ENCODE results near the gene ASPDH. TPM values are rescaled to one million over a fixed set of nuclear protein-coding genes. Genes with fewer than 3 reads are reported as not detected.

Gene ASPDH
- total RNA-seq, 1 experiment from 2014 or later, result not detected

DNA sequence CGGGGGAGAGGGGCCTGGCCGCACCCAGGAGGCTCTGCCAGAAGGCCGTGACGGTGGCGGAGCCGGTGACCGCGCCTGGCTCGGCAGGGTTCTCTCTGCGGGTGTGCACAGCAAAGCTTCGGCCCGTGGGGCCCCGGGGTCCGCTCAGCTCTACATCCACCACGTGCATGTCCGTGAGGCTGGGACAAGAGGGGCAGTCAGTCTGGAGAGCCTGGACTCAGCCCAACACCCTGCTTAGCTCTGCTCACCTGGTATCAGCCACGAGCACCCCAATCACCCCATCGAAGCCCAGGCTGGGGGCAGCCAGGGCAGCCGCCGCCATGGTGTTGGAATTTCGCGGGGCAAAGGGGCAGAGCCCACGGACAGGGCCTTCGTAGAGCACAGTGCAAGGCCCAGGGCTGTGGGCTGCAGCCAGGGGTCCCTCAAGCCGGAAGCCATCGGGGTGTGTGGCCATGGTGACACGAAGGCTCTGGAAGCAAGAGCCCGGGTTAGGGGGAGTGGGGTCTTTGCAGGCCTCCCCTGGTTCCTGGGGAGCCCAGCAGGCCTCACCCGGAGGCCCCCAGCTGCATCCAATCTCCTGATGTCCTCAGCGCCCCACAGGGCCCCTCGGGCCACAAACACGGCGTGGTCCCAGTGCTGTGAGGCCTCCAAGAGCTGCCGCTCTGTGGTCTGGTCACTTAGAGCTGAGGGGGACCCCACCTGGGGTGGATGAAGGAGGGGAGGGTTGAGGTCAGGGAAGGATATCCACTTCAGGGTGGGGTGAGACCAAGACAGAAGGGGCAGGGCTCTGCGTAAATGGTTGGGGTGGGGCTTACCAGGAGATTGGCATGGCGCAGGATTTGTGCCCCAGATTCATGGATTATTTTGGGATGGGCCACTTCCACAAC lies 1.4 kb downstream of the ASPDH start:
- no peaks in the 10 kb centered on the region for H3K27me3 ChIP-seq (ENCODE audit: insufficient read depth, low read length)
- H3K27ac ChIP-seq (ENCODE audit: low read depth, low read length), result peak overlapping the region; percentile 77; the same call in 1 of the 2 replicates
- H2AFZ ChIP-seq (ENCODE audit: low read depth, low read length, poor library complexity, severe bottlenecking), result no peak overlapping the region
- TF ChIP-seq ELF1 (IDR thresholded peaks at IDR 0.05; ENCODE audit: borderline replicate concordance, low read depth), result no peak
- TF ChIP-seq ATF3 (IDR thresholded peaks at IDR 0.05), result no peak
- TF ChIP-seq CEBPB (IDR thresholded peaks at IDR 0.05; ENCODE audit: low read depth), result no peak
- no peak for TF ChIP-seq SP1 (IDR thresholded peaks at IDR 0.05; ENCODE audit: low read depth)
- no peak for TF ChIP-seq SIN3A (IDR thresholded peaks at IDR 0.05; ENCODE audit: low read depth)
- TF ChIP-seq POLR2A (IDR thresholded peaks at IDR 0.05; ENCODE audit: borderline replicate concordance, extremely low read depth, insufficient read depth, insufficient read length), result no peak
- no peak for TF ChIP-seq EZH2 (IDR thresholded peaks at IDR 0.05)
- no peak for TF ChIP-seq REST (IDR thresholded peaks at IDR 0.05; ENCODE audit: low read depth)
- TF ChIP-seq ZNF274 (IDR thresholded peaks at IDR 0.05; ENCODE audit: low read depth, low read length), result no peak
- TF ChIP-seq FOSL1 (IDR thresholded peaks at IDR 0.05; ENCODE audit: low read depth), result no peak
- no peak; the same call in 1 of the 2 replicates for TF ChIP-seq POLR2AphosphoS5 (IDR thresholded peaks at IDR 0.05; ENCODE audit: low read depth, low read length)
- no peak for TF ChIP-seq SRF (IDR thresholded peaks at IDR 0.05; ENCODE audit: low read depth)
- no peak for TF ChIP-seq EGR1 (IDR thresholded peaks at IDR 0.05; ENCODE audit: low read depth)
- TF ChIP-seq, protein P1, sequence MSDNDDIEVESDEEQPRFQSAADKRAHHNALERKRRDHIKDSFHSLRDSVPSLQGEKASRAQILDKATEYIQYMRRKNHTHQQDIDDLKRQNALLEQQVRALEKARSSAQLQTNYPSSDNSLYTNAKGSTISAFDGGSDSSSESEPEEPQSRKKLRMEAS (IDR thresholded peaks at IDR 0.05), result no peak
- H3K36me3 ChIP-seq (ENCODE audit: control insufficient read depth in 1 of 2, insufficient read depth in 2 of 2, low read length in 2 of 2), result no peaks in the 10 kb centered on the region
- BruUV-seq (replicated peaks), result no TSS peak
- RAD21 ChIA-PET (ENCODE audit: low non-redundant PET in 1 of 2, low total read pairs in 2 of 2, uncharacterized antibody in 2 of 2, unreplicated experiment in 2 of 2), result no interaction called here
- no peaks in the 10 kb centered on the region for H3K9me3 ChIP-seq (ENCODE audit: control insufficient read depth in 1 of 2, insufficient read depth in 1 of 2, low read depth in 1 of 2, low read length in 2 of 2)
- H3K79me2 ChIP-seq (ENCODE audit: insufficient read depth, low read length), result peaks cover 8% of the 10 kb centered on the region; the same call in 1 of the 2 replicates
- H3K9ac ChIP-seq (ENCODE audit: low read length), result peak overlapping the region; percentile 90
- POLR2A ChIA-PET, result no interaction called here
- H3K4me3 ChIP-seq (replicated peaks in 1 of 2; ENCODE audit: low read depth in 1 of 2, low read length in 2 of 2), result peak overlapping the region; percentile 82 to 90
- intact Hi-C loops (cut with micrococcal nuclease), result no loop called here
- H3K4me1 ChIP-seq (ENCODE audit: control insufficient read depth in 1 of 2, insufficient read depth in 2 of 2, low read length in 2 of 2), result peaks cover 3 to 15% of the 10 kb centered on the region in 2 experiments; a peak in 3 of 4 replicates
- CTCF ChIA-PET, result interaction anchor here (1.5 kb wide), 2 partner anchors 25 to 44 kb away, joined by 6 to 11 read pairs; no protein-coding TSS in a partner anchor
- H3K9me2 ChIP-seq (ENCODE audit: insufficient read depth), result no peaks in the 10 kb centered on the region
- ATAC-seq, result no peak
- peak overlapping the region; percentile 91 for H3K4me2 ChIP-seq (ENCODE audit: low read length)
- H4K20me1 ChIP-seq (ENCODE audit: insufficient read depth), result no peaks in the 10 kb centered on the region
- no peak for DNase-seq (ENCODE audit: low read depth, low spot score)
